Measurements from ENCODE around the gene TXLNB. TPM values are rescaled to one million over a fixed set of nuclear protein-coding genes. Genes with fewer than 3 reads are reported as not detected.

TXLNB gene
- total and polyA plus RNA-seq, 2 donors (not counting 1 experiment from before 2014, with no cell fraction given): 3.4 to 3.6 TPM

DNA sequence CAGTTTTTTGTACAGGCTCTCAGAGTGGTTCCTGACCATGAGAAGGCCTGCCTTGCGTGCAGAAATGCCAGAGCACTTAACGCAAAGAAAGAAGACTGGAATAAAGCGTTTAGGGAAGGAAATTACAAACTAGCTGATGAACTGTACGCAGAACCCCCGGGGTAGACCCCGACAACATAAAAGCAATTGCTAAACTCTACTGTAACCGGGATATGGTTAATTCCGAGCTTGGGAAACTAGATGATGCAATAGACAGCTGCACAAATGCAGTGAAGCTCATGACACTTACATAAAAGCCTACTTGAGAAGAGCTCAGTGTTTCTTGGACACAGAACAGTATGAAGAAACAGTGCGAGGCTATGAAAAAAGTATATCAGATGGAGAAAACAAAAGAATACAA, 47.0 kb upstream of the TXLNB start:
- Histone ChIP-seq H3K27ac (ENCODE audit: low read length in 2 of 2) (no peak overlapping the region), H3K4me1 (ENCODE audit: control insufficient read depth in 2 of 2, insufficient read depth in 2 of 2, low read length in 2 of 2) (peaks cover 0 to 3% of the 10 kb centered on the region in 2 donors), H3K4me2 (replicated peaks; ENCODE audit: low read depth, low read length, poor library complexity, severe bottlenecking) (no peak overlapping the region), H3K27me3 (replicated peaks in 1 of 4; ENCODE audit: control extremely low read depth in 1 of 4, control insufficient read depth in 3 of 4, insufficient read depth in 4 of 4, low read length in 3 of 4) (no peaks in the 10 kb centered on the region), H3K36me3 (replicated peaks in 1 of 2; ENCODE audit: control extremely low read depth in 1 of 2, control insufficient read depth in 1 of 2, extremely low read depth in 1 of 2, insufficient read depth in 2 of 2, low read length in 1 of 2) (no peaks in the 10 kb centered on the region), H3K9me3 (ENCODE audit: control extremely low read depth in 1 of 3, control insufficient read depth in 2 of 3, insufficient read depth in 1 of 3, low read length in 2 of 3) (no peaks in the 10 kb centered on the region), H3K4me3 (ENCODE audit: control extremely low read depth in 1 of 5, extremely low read depth in 1 of 5, insufficient read depth in 1 of 5, low read depth in 2 of 5, low read length in 4 of 5) (no peak overlapping the region), H2AFZ (ENCODE audit: insufficient read depth, low read depth, low read length, poor library complexity, severe bottlenecking) (no peak overlapping the region), H4K20me1 (ENCODE audit: control insufficient read depth, insufficient read depth, low read length, poor library complexity, severe bottlenecking) (no peaks in the 10 kb centered on the region), H3K9ac (ENCODE audit: low read length) (no peak overlapping the region), H3K79me2 (ENCODE audit: control insufficient read depth, insufficient read depth, low read length) (no peaks in the 10 kb centered on the region)
- Mint-ChIP-seq H3K27me3 (no peaks in the 10 kb centered on the region), H3K4me1 (peaks cover 12% of the 10 kb centered on the region), H3K27ac (no peak overlapping the region), H3K4me3 (no peak overlapping the region), H3K9me3 (ENCODE audit: insufficient read depth) (peaks cover 4% of the 10 kb centered on the region)
- WGBS (ENCODE audit: insufficient coverage): 88% methylated on average over 8 of the region's 9 CpGs
- TF ChIP-seq, protein P1, sequence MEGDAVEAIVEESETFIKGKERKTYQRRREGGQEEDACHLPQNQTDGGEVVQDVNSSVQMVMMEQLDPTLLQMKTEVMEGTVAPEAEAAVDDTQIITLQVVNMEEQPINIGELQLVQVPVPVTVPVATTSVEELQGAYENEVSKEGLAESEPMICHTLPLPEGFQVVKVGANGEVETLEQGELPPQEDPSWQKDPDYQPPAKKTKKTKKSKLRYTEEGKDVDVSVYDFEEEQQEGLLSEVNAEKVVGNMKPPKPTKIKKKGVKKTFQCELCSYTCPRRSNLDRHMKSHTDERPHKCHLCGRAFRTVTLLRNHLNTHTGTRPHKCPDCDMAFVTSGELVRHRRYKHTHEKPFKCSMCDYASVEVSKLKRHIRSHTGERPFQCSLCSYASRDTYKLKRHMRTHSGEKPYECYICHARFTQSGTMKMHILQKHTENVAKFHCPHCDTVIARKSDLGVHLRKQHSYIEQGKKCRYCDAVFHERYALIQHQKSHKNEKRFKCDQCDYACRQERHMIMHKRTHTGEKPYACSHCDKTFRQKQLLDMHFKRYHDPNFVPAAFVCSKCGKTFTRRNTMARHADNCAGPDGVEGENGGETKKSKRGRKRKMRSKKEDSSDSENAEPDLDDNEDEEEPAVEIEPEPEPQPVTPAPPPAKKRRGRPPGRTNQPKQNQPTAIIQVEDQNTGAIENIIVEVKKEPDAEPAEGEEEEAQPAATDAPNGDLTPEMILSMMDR (IDR thresholded peaks at IDR 0.05): no peak
- TF ChIP-seq EZH2 (IDR thresholded peaks at IDR 0.05; ENCODE audit: borderline replicate concordance, insufficient read depth, low read depth, low read length, poor library complexity, severe bottlenecking): no peak
- DNase-seq: no peak
- ChIA-PET CTCF (interaction anchor here (1.1 to 1.3 kb wide), 2 partner anchors 25 to 26 kb away, joined by 3 to 5 read pairs; no protein-coding TSS in a partner anchor), POLR2A (interaction anchor here (0.6 kb wide), 1 partner anchor 18 kb away, joined by 5 read pairs; no protein-coding TSS in a partner anchor)
- intact Hi-C loops (cut with micrococcal nuclease): no loop called here
- no peak for ATAC-seq (ENCODE audit: low read depth)

DNA sequence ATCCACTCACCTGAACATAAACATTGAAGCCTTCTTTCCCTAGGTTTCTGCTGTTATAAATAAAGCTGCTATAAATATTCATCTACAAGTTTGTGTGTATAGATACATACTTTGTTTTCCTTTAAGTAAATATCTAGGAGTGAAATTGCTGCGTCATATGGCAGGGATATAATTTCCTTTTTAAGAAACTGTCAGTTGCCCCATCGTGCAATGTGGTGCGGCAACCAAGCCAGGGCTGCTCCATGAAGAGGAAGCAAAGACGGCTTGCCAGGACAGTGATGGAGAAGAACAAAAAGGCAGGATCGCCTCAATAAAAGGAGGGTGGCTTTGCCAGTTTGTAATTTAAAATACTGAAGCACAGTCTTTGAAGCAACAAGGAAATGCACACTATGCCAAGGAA, 46.0 kb upstream of the TXLNB start:
- H3K9me3 Mint-ChIP-seq (ENCODE audit: insufficient read depth): peaks cover 4% of the 10 kb centered on the region
- 32% methylated on average over 4 of the region's 5 CpGs for WGBS (ENCODE audit: insufficient coverage)
- DNase-seq (no peak), ATAC-seq (ENCODE audit: low read depth) (no peak)
- intact Hi-C loops (cut with micrococcal nuclease): no loop called here
- H3K27me3 Mint-ChIP-seq: no peaks in the 10 kb centered on the region
- peaks cover 12% of the 10 kb centered on the region for H3K4me1 Mint-ChIP-seq
- CTCF ChIA-PET: interaction anchor here (1.1 to 2.2 kb wide), 2 partner anchors 27 to 119 kb away, joined by 3 to 8 read pairs; no protein-coding TSS in a partner anchor
- no peak overlapping the region for H3K4me3 Mint-ChIP-seq
- Histone ChIP-seq H3K27ac (ENCODE audit: low read length in 2 of 2) (no peak overlapping the region), H3K36me3 (replicated peaks in 1 of 2; ENCODE audit: control extremely low read depth in 1 of 2, control insufficient read depth in 1 of 2, extremely low read depth in 1 of 2, insufficient read depth in 2 of 2, low read length in 1 of 2) (no peaks in the 10 kb centered on the region), H3K9ac (ENCODE audit: low read length) (no peak overlapping the region), H3K4me3 (ENCODE audit: control extremely low read depth in 1 of 5, extremely low read depth in 1 of 5, insufficient read depth in 1 of 5, low read depth in 2 of 5, low read length in 4 of 5) (no peak overlapping the region), H2AFZ (ENCODE audit: insufficient read depth, low read depth, low read length, poor library complexity, severe bottlenecking) (no peak overlapping the region), H3K79me2 (ENCODE audit: control insufficient read depth, insufficient read depth, low read length) (no peaks in the 10 kb centered on the region), H3K4me1 (ENCODE audit: control insufficient read depth in 2 of 2, insufficient read depth in 2 of 2, low read length in 2 of 2) (no peaks in the 10 kb centered on the region), H3K9me3 (ENCODE audit: control extremely low read depth in 1 of 3, control insufficient read depth in 2 of 3, insufficient read depth in 1 of 3, low read length in 2 of 3) (no peaks in the 10 kb centered on the region), H3K27me3 (replicated peaks in 1 of 4; ENCODE audit: control extremely low read depth in 1 of 4, control insufficient read depth in 3 of 4, insufficient read depth in 4 of 4, low read length in 3 of 4) (no peaks in the 10 kb centered on the region), H3K4me2 (replicated peaks; ENCODE audit: low read depth, low read length, poor library complexity, severe bottlenecking) (no peak overlapping the region), H4K20me1 (ENCODE audit: control insufficient read depth, insufficient read depth, low read length, poor library complexity, severe bottlenecking) (no peaks in the 10 kb centered on the region)
- H3K27ac Mint-ChIP-seq: no peak overlapping the region
- POLR2A ChIA-PET: no interaction called here
- TF ChIP-seq, protein P1 (IDR thresholded peaks at IDR 0.05): no peak
- TF ChIP-seq EZH2 (IDR thresholded peaks at IDR 0.05; ENCODE audit: borderline replicate concordance, insufficient read depth, low read depth, low read length, poor library complexity, severe bottlenecking): no peak

All from B cell (primary cell).